Esophagus (tissue), 2 donors: ENCODE results near the gene CPNE5. TPM values are rescaled to one million over a fixed set of nuclear protein-coding genes. Genes with fewer than 3 reads are reported as not detected.

Experiments used
- H3K27ac ChIP-seq, 2 donors: one replicate each; pipeline ENCODE4 v1.5.1; 2013; ENCODE audit warnings: low read depth in 2 of 2, mild to moderate bottlenecking in 2 of 2, inconsistent platforms in 1 of 2, low read length in 1 of 2, moderate library complexity in 1 of 2
- H3K27me3 ChIP-seq, 2 donors: one replicate each; pipeline ENCODE4 v1.6.1; 2013; ENCODE audit warnings: low read length in 2 of 2, control low read depth in 1 of 2, mild to moderate bottlenecking in 1 of 2; ENCODE audit not compliant: insufficient read depth in 2 of 2, control insufficient read depth in 1 of 2
- H3K36me3 ChIP-seq, 2 donors: one replicate each; pipeline ENCODE4 v1.6.1; 2013; ENCODE audit warnings: low read length in 1 of 2; ENCODE audit not compliant: control insufficient read depth in 2 of 2, insufficient read depth in 2 of 2
- H3K4me1 ChIP-seq, 2 donors: one replicate each; pipeline ENCODE4 v1.6.1; 2013; ENCODE audit warnings: low read length in 1 of 2; ENCODE audit not compliant: control insufficient read depth in 2 of 2, insufficient read depth in 2 of 2
- H3K4me3 ChIP-seq, 2 donors: one replicate each; pipeline ENCODE4 v1.5.1; 2013; ENCODE audit warnings: low read length in 2 of 2, mild to moderate bottlenecking in 2 of 2, low read depth in 1 of 2, moderate library complexity in 1 of 2
- H3K9me3 ChIP-seq, 2 donors: one replicate each; pipeline ENCODE4 v1.6.1; 2013; ENCODE audit warnings: mild to moderate bottlenecking in 2 of 2, low read depth in 1 of 2, low read length in 1 of 2, moderate library complexity in 1 of 2; ENCODE audit not compliant: control insufficient read depth in 2 of 2, insufficient read depth in 1 of 2
- WGBS, 2 donors: extraction: QIAGEN DNeasy Blood & Tissue Kit; methylation state at CpG; one replicate each; pipeline ENCODE4 v1.1.7; 2013; 5-methylcytosine and 5-hydroxymethylcytosine counted together
- polyA plus RNA-seq, 2 donors: library from polyadenylated mRNA; stranded (reverse); fragments of 200-250 nt; gene quantifications; one replicate each; pipeline ENCODE4 v1.2.3, GENCODE V29; 2013
- donor health status: healthy with polysubstance abuse.
- donor health status: Bipolar disorder and iron deficiency.

The CPNE5 gene
- polyA plus RNA-seq, 2 donors: 0.73 to 0.81 TPM

DNA sequence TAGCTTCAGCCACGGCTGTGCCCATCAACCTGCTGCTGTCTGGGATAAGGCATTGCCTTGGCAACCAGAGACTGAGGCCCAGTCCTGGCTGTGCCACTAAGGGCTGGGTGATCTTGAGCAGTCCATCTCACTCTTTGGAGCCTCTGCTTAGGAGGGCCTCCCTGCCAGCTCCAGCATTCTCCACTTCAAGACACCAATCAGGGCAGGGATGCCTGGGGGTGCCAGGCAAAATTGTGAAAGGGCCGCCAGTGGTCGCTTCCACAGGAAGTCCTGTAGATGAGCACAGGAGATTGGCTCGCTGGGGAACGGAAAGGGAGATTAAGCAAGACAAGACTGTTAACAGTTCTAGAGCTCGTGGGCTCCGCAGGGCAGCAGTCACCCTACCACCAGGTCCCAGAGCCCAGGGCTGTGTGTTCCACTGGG lies 141.8 kb downstream of the CPNE5 start, which contains the start of gene RAB44:
Gene RAB44, plus strand, starts transcription at position 346 of the 423 bp plus-strand sequence. CDS start 6,410 bp downstream, outside the sequence.
- H3K9me3 ChIP-seq: no peaks in the 10 kb centered on the region
- no peak within 1 kb of the TSS for H3K4me3 ChIP-seq
- 83 to 88% methylated on average over 7 of the region's 7 CpGs for WGBS, 2 donors
- H3K36me3 ChIP-seq: no peaks in the 10 kb centered on the region
- H3K4me1 ChIP-seq: peaks cover 0 to 8% of the 10 kb centered on the region in 2 donors
- no peak within 1 kb of the TSS for H3K27ac ChIP-seq
- no peaks in the 10 kb centered on the region for H3K27me3 ChIP-seq

DNA sequence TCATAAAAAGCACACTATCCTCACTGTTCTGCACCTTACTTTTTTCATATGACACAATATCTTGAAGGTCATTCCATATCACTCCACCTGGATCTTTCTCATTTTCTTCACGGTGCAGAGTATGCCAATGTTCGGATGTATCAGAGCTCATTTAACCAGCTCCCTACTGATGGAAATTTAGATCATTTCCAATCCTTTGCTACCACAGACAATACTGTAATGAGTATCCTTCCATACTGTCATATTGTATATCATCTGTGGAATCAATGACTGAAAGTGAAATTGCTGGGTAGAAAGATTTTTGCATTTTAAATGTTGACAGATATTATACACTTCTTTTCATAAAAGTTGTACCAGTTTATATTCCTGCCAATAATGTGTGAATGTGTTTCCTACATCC lies 143.8 kb downstream of the CPNE5 start:
- H3K4me1 ChIP-seq: peaks cover 0 to 16% of the 10 kb centered on the region in 2 donors
- no peak overlapping the region for H3K4me3 ChIP-seq
- H3K27ac ChIP-seq: no peak overlapping the region
- H3K36me3 ChIP-seq: no peaks in the 10 kb centered on the region
- no peaks in the 10 kb centered on the region for H3K9me3 ChIP-seq
- no peaks in the 10 kb centered on the region for H3K27me3 ChIP-seq
- 61 to 70% methylated on average over 2 of the region's 2 CpGs for WGBS, 2 donors

DNA sequence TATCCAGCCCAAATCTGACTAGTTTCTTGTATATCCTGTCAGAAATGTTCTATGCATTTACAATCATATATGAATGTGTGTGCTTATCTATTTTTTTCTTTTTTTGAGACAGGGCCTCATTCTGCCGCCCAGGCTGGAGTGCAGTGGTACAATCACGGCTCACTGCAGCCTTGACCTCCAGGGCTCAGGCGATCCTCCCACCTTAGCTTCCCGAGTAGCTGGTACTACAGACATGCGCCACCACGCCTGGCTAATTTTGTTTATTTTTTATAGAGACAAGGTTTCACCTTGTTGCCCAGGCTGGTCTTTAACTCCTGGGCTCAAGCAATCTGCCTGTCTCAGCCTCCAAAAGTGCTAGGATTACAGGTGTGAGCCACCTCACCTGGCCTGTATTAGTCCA lies 144.6 kb downstream of the CPNE5 start:
- H3K4me3 ChIP-seq: no peak overlapping the region
- H3K27ac ChIP-seq: no peak overlapping the region
- H3K9me3 ChIP-seq: no peaks in the 10 kb centered on the region
- no peaks in the 10 kb centered on the region for H3K27me3 ChIP-seq
- 87 to 89% methylated on average over 6 of the region's 6 CpGs for WGBS, 2 donors
- peaks cover 0 to 16% of the 10 kb centered on the region in 2 donors for H3K4me1 ChIP-seq
- no peaks in the 10 kb centered on the region for H3K36me3 ChIP-seq

DNA sequence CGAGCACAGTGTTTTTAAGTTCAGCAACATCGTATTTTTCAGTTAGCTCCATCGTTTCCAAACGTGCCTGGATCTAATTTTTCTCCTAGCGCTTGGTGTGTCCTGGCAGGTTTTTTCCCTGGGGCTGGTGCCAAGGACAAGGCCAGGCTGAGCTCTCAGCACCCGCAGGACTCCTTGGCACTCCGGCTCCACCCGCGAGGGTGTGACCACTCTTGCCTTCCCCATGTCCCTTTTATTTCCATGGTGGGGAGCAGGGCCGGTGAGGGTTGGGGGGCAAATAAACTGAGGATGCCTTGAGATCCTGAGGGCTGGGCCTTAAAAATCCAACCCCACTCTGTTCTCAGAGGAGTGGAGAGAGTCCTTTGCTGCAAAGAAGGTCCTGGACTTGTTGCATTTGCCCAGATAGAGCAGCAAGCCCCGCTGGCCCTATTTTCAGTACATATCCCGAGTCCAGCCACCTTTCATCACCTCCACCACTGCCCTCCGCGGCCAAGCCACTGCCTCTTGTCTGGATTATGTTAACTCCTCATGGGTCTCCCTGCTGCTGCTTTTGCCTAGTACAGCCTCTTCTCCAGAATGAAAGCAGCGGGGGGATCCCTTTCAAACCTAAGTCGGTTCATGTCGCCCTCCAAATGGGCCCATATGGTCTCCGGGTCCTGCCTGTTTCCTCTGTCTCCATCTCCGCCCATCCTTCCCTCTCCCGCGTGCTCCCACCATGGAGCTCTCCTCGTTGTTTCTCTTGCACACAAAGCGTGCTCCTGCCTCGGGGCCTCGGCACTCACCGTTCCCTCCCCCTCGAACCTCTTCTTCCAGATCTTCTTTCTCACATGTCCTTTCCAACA lies 146.2 kb downstream of the CPNE5 start:
- peak overlapping the region in 1 of 2 donors; percentile 1 for H3K27ac ChIP-seq

DNA sequence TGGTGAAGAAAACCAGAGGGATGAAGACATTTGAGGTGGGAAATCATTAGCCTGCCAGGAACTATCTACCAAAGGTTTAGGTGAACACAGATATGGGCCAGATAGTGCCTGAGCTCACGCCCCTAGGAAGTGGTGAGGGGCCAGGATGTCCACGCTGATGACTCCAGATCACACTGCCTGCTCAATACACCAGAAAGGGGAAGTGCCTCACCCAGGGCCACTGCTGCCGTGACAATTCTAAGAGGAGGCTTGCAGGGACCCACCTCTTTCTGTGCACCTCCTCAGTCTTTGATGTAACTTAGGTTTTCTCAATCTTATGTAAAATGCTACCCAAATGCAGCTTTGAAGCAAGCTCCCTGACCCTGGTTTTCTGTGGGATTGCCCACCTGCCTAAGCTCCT lies 147.0 kb downstream of the CPNE5 start:
- WGBS, 2 donors: 58 to 61% methylated on average over 3 of the region's 3 CpGs
- no peak overlapping the region for H3K4me3 ChIP-seq
- no peaks in the 10 kb centered on the region for H3K36me3 ChIP-seq
- no peaks in the 10 kb centered on the region for H3K9me3 ChIP-seq
- H3K27me3 ChIP-seq: no peaks in the 10 kb centered on the region
- peak overlapping the region; percentile 6 to 62 for H3K27ac ChIP-seq
- H3K4me1 ChIP-seq: peaks cover 0 to 16% of the 10 kb centered on the region in 2 donors

More for the DNA sequence above, 146.2 kb downstream of the CPNE5 start:
- H3K36me3 ChIP-seq: no peaks in the 10 kb centered on the region
- no peak overlapping the region for H3K4me3 ChIP-seq
- H3K4me1 ChIP-seq: peaks cover 0 to 16% of the 10 kb centered on the region in 2 donors
- no peaks in the 10 kb centered on the region for H3K27me3 ChIP-seq
- WGBS, 2 donors: 57 to 58% methylated on average over 27 of the region's 27 CpGs
- H3K9me3 ChIP-seq: no peaks in the 10 kb centered on the region

DNA sequence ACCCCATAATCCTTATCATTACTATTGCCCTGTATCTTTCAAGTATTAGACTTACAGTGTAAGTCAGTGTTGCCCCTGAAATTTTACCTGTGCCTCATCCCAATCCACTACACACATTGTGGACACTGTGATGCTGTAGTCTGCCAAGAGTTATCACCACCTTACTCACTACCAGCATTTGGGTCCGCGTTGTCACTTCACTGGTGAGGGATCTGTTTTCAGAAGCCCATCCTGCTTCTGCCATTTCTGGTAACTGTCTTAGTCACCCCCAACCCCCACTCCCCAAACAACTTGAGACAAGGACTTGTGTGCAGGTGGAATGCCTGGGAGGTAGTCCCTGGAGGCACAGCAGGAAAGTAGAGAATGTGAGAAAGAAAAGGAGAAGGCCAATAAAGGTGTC lies 147.6 kb downstream of the CPNE5 start:
- Histone ChIP-seq H3K27me3 (no peaks in the 10 kb centered on the region), H3K4me1 (peaks cover 0 to 16% of the 10 kb centered on the region in 2 donors), H3K36me3 (peaks cover 5% of the 10 kb centered on the region in 2 donors), H3K4me3 (no peak overlapping the region), H3K27ac (peak overlapping the region in 1 of 2 donors; percentile 24), H3K9me3 (no peaks in the 10 kb centered on the region)
- WGBS, 2 donors: 97 to 100% methylated on average over 2 of the region's 2 CpGs

DNA sequence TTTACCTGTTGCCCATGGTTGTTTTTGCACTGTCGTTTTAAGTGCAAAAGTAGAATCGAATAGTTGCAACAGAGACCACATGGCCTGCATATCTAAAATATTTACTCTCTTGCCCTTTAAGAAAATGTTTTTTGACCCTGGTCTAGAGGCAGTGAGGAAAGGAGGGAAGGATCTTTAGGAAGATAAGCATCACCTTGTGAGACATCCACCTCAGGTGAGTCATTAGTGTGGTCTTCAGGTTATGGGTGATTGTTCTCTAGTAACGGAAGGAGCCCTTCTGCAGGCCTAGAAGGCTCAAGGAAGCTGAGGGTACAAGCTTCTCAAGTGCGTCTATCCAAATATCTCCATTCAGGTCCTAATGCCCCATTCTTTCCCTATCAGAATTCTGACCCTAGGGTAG lies 148.2 kb downstream of the CPNE5 start:
- no peaks in the 10 kb centered on the region for H3K9me3 ChIP-seq
- H3K27me3 ChIP-seq: no peaks in the 10 kb centered on the region
- 94% methylated on average over 4 of the region's 4 CpGs for WGBS, 2 donors
- H3K27ac ChIP-seq: no peak overlapping the region
- peaks cover 11% of the 10 kb centered on the region in 2 donors for H3K36me3 ChIP-seq
- no peak overlapping the region for H3K4me3 ChIP-seq
- peaks cover 0 to 16% of the 10 kb centered on the region in 2 donors for H3K4me1 ChIP-seq

Other genes with a start within 250 kb of the CPNE5 start
- 100 to 1,000 TPM; 103 to 247 TPM for gene SRSF3, start 245.1 kb downstream of the CPNE5 start, polyA plus RNA-seq
- gene CDKN1A, start 160.7 kb downstream of the CPNE5 start, polyA plus RNA-seq: 100 to 1,000 TPM in 1 of 2 donors, 10 to 100 TPM in 1; 36.9 to 114 TPM
- under 1 TPM; 0.21 to 0.37 TPM for gene RAB44, start 141.6 kb downstream of the CPNE5 start, polyA plus RNA-seq
- gene PPIL1, start 35.4 kb upstream of the CPNE5 start, polyA plus RNA-seq: 10 to 100 TPM; 12.0 to 20.6 TPM
- 10 to 100 TPM; 12.9 to 15.9 TPM for gene C6orf89, start 46.5 kb upstream of the CPNE5 start, polyA plus RNA-seq
- 1 to 10 TPM; 1.9 to 2.7 TPM for gene PI16, start 115.3 kb upstream of the CPNE5 start, polyA plus RNA-seq
- 100 to 1,000 TPM in 1 of 2 donors, 10 to 100 TPM in 1; 58.0 to 107 TPM for gene MTCH1, start 146.8 kb upstream of the CPNE5 start, polyA plus RNA-seq
- 1 to 10 TPM; 4.1 to 4.3 TPM for gene FGD2, start 166.2 kb upstream of the CPNE5 start, polyA plus RNA-seq